ENCODE results near the gene GHRH. TPM values are rescaled to one million over a fixed set of nuclear protein-coding genes. Genes with fewer than 3 reads are reported as not detected.

GHRH gene
- total RNA-seq, 2 donors from 2014 or later: not detected

- peaks cover 7 to 18% of the 10 kb centered on the region in 2 donors for H3K36me3 Mint-ChIP-seq (ENCODE audit: insufficient read depth in 2 of 2)
- no peak overlapping the region for H3K4me3 Mint-ChIP-seq
- DNase-seq (no peak), ATAC-seq (replicated peaks in 1 of 2) (no peak)
- peaks cover 37% of the 10 kb centered on the region for H3K4me1 Mint-ChIP-seq (ENCODE audit: low read depth)
- no peak overlapping the region for H3K27ac Mint-ChIP-seq
- H3K27me3 Mint-ChIP-seq (ENCODE audit: low read depth): no peaks in the 10 kb centered on the region
- H3K9me3 Mint-ChIP-seq: peaks cover 0 to 3% of the 10 kb centered on the region in 2 donors
These were observed 36.8 kb upstream of the GHRH start for GRCh38 chr20:37298190-37298939.

- Mint-ChIP-seq H3K36me3 (ENCODE audit: insufficient read depth in 2 of 2) (peaks cover 11 to 25% of the 10 kb centered on the region in 2 donors), H3K4me1 (ENCODE audit: low read depth) (peaks cover 44% of the 10 kb centered on the region), H3K27me3 (ENCODE audit: low read depth) (no peaks in the 10 kb centered on the region), H3K4me3 (no peak overlapping the region), H3K9me3 (peaks cover 0 to 3% of the 10 kb centered on the region in 2 donors), H3K27ac (no peak overlapping the region)
- DNase-seq (no peak), ATAC-seq (replicated peaks in 1 of 2) (no peak)
These were observed 35.6 kb upstream of the GHRH start for GRCh38 chr20:37297066-37297736.

GRCh38 chr20:37296371-37296770 is 34.8 kb upstream of the GHRH start:
- ATAC-seq (replicated peaks in 1 of 2): no peak
- Mint-ChIP-seq H3K27me3 (ENCODE audit: low read depth) (no peaks in the 10 kb centered on the region), H3K9me3 (peaks cover 0 to 3% of the 10 kb centered on the region in 2 donors), H3K36me3 (ENCODE audit: insufficient read depth in 2 of 2) (peaks cover 11 to 26% of the 10 kb centered on the region in 2 donors), H3K27ac (no peak overlapping the region), H3K4me3 (no peak overlapping the region), H3K4me1 (ENCODE audit: low read depth) (peaks cover 50% of the 10 kb centered on the region)
- no peak for DNase-seq

GRCh38 chr20:37295595-37295994 is 34.0 kb upstream of the GHRH start:
- no peaks in the 10 kb centered on the region for H3K27me3 Mint-ChIP-seq (ENCODE audit: low read depth)
- ATAC-seq (replicated peaks in 1 of 2) (no peak), DNase-seq (no peak)
- H3K9me3 Mint-ChIP-seq: peaks cover 0 to 3% of the 10 kb centered on the region in 2 donors
- H3K36me3 Mint-ChIP-seq (ENCODE audit: insufficient read depth in 2 of 2): peaks cover 11 to 26% of the 10 kb centered on the region in 2 donors
- no peak overlapping the region for H3K27ac Mint-ChIP-seq
- peaks cover 56% of the 10 kb centered on the region for H3K4me1 Mint-ChIP-seq (ENCODE audit: low read depth)
- no peak overlapping the region for H3K4me3 Mint-ChIP-seq

- H3K27me3 Mint-ChIP-seq (ENCODE audit: low read depth): no peaks in the 10 kb centered on the region
- peaks cover 0 to 3% of the 10 kb centered on the region in 2 donors for H3K9me3 Mint-ChIP-seq
- ATAC-seq (replicated peaks in 1 of 2) (peak; percentile 54 to 88), DNase-seq (peak in 1 of 2 donors; percentile 5)
- peaks cover 56% of the 10 kb centered on the region for H3K4me1 Mint-ChIP-seq (ENCODE audit: low read depth)
- peaks cover 8 to 21% of the 10 kb centered on the region in 2 donors for H3K36me3 Mint-ChIP-seq (ENCODE audit: insufficient read depth in 2 of 2)
- peak overlapping the region in 1 of 2 donors; percentile 1 for H3K4me3 Mint-ChIP-seq
- H3K27ac Mint-ChIP-seq: no peak overlapping the region
These were observed 33.4 kb upstream of the GHRH start for GRCh38 chr20:37295001-37295400.

- Mint-ChIP-seq H3K9me3 (peaks cover 0 to 3% of the 10 kb centered on the region in 2 donors), H3K4me3 (peak overlapping the region in 1 of 2 donors; percentile 1), H3K36me3 (ENCODE audit: insufficient read depth in 2 of 2) (peaks cover 8 to 19% of the 10 kb centered on the region in 2 donors), H3K27ac (peak overlapping the region; percentile 31), H3K4me1 (ENCODE audit: low read depth) (peaks cover 56% of the 10 kb centered on the region), H3K27me3 (ENCODE audit: low read depth) (no peaks in the 10 kb centered on the region)
- ATAC-seq (replicated peaks in 1 of 2) (no peak), DNase-seq (no peak)
These were observed 32.8 kb upstream of the GHRH start for GRCh38 chr20:37294262-37294981.

GRCh38 chr20:37293301-37293943 is 31.8 kb upstream of the GHRH start:
- no peak overlapping the region for H3K4me3 Mint-ChIP-seq
- H3K4me1 Mint-ChIP-seq (ENCODE audit: low read depth): peaks cover 60% of the 10 kb centered on the region
- peaks cover 8 to 15% of the 10 kb centered on the region in 2 donors for H3K36me3 Mint-ChIP-seq (ENCODE audit: insufficient read depth in 2 of 2)
- peaks cover 0 to 3% of the 10 kb centered on the region in 2 donors for H3K9me3 Mint-ChIP-seq
- H3K27ac Mint-ChIP-seq: no peak overlapping the region
- no peak for ATAC-seq (replicated peaks in 1 of 2)
- no peak for DNase-seq
- H3K27me3 Mint-ChIP-seq (ENCODE audit: low read depth): no peaks in the 10 kb centered on the region

GRCh38 chr20:37291724-37292126 is 30.1 kb upstream of the GHRH start:
- ATAC-seq (replicated peaks in 1 of 2) (no peak), DNase-seq (no peak)
- peak overlapping the region; percentile 68 for H3K27ac Mint-ChIP-seq
- peaks cover 0 to 3% of the 10 kb centered on the region in 2 donors for H3K9me3 Mint-ChIP-seq
- H3K4me3 Mint-ChIP-seq: peak overlapping the region; percentile 48 to 61
- peaks cover 8 to 13% of the 10 kb centered on the region in 2 donors for H3K36me3 Mint-ChIP-seq (ENCODE audit: insufficient read depth in 2 of 2)
- H3K4me1 Mint-ChIP-seq (ENCODE audit: low read depth): peaks cover 55% of the 10 kb centered on the region
- H3K27me3 Mint-ChIP-seq (ENCODE audit: low read depth): no peaks in the 10 kb centered on the region

- DNase-seq (no peak), ATAC-seq (replicated peaks in 1 of 2) (no peak)
- Mint-ChIP-seq H3K27me3 (ENCODE audit: low read depth) (no peaks in the 10 kb centered on the region), H3K9me3 (peaks cover 0 to 3% of the 10 kb centered on the region in 2 donors), H3K4me3 (peak overlapping the region; percentile 88), H3K4me1 (ENCODE audit: low read depth) (peaks cover 41% of the 10 kb centered on the region), H3K36me3 (ENCODE audit: insufficient read depth in 2 of 2) (peaks cover 8 to 13% of the 10 kb centered on the region in 2 donors), H3K27ac (peak overlapping the region; percentile 34)
These were observed 28.7 kb upstream of the GHRH start for GRCh38 chr20:37290158-37290810.

GRCh38 chr20:37288091-37288490 is 26.5 kb upstream of the GHRH start:
- peaks cover 22% of the 10 kb centered on the region for H3K4me1 Mint-ChIP-seq (ENCODE audit: low read depth)
- peaks cover 4 to 9% of the 10 kb centered on the region in 2 donors for H3K36me3 Mint-ChIP-seq (ENCODE audit: insufficient read depth in 2 of 2)
- H3K27me3 Mint-ChIP-seq (ENCODE audit: low read depth): no peaks in the 10 kb centered on the region
- peak overlapping the region; percentile 31 to 35 for H3K4me3 Mint-ChIP-seq
- DNase-seq (no peak), ATAC-seq (replicated peaks in 1 of 2) (no peak)
- H3K9me3 Mint-ChIP-seq: no peaks in the 10 kb centered on the region
- no peak overlapping the region for H3K27ac Mint-ChIP-seq

GRCh38 chr20:37285664-37286374 is 24.2 kb upstream of the GHRH start:
- Mint-ChIP-seq H3K27me3 (ENCODE audit: low read depth) (no peaks in the 10 kb centered on the region), H3K4me3 (no peak overlapping the region), H3K27ac (no peak overlapping the region), H3K36me3 (ENCODE audit: insufficient read depth in 2 of 2) (no peaks in the 10 kb centered on the region), H3K9me3 (no peaks in the 10 kb centered on the region), H3K4me1 (ENCODE audit: low read depth) (peaks cover 5% of the 10 kb centered on the region)
- ATAC-seq (replicated peaks in 1 of 2) (no peak), DNase-seq (no peak)

GRCh38 chr20:37284691-37285161 is 23.1 kb upstream of the GHRH start:
- H3K4me3 Mint-ChIP-seq: no peak overlapping the region
- H3K27ac Mint-ChIP-seq: no peak overlapping the region
- no peaks in the 10 kb centered on the region for H3K27me3 Mint-ChIP-seq (ENCODE audit: low read depth)
- no peaks in the 10 kb centered on the region for H3K9me3 Mint-ChIP-seq
- H3K36me3 Mint-ChIP-seq (ENCODE audit: insufficient read depth in 2 of 2): no peaks in the 10 kb centered on the region
- peaks cover 5% of the 10 kb centered on the region for H3K4me1 Mint-ChIP-seq (ENCODE audit: low read depth)
- ATAC-seq (replicated peaks in 1 of 2) (no peak), DNase-seq (no peak)
